Gastroesophageal sphincter (tissue), 4 donors: ENCODE results near the gene MEGF11. TPM values are rescaled to one million over a fixed set of nuclear protein-coding genes. Genes with fewer than 3 reads are reported as not detected.

Experiments used
- ATAC-seq: fragments of 150-250 bp; one replicate; pipeline ENCODE4 v1.9.1; 2016; ENCODE audit warnings: mild to moderate bottlenecking, moderate library complexity
- H3K27ac ChIP-seq, 4 donors: fragments of 200-600 bp; sonication (generic) in 3 of 4; 1 replicate in 3 of 4; 2 replicates in 1 of 4; pipeline ENCODE4 v1.5.1; 2016 to 2019
- H3K27me3 ChIP-seq: fragments of 200-600 bp; sonication (generic); one replicate; pipeline ENCODE4 v1.5.1; 2019
- H3K36me3 ChIP-seq, 2 donors: fragments of 200-600 bp; sonication (generic); one replicate each; pipeline ENCODE4 v1.5.1; 2019; ENCODE audit warnings: control low read depth in 1 of 2
- H3K4me1 ChIP-seq, 3 donors: fragments of 200-600 bp; sonication (generic); 1 replicate in 2 of 3; 2 replicates in 1 of 3; pipeline ENCODE4 v1.5.1; 2016 to 2019; ENCODE audit warnings: control low read depth in 2 of 3
- H3K4me3 ChIP-seq, 2 donors: fragments of 200-600 bp; sonication (generic); one replicate each; pipeline ENCODE4 v1.5.1; 2019; ENCODE audit warnings: mild to moderate bottlenecking in 1 of 2, moderate library complexity in 1 of 2
- H3K9me3 ChIP-seq, 3 donors: fragments of 200-600 bp; sonication (generic); one replicate each; pipeline ENCODE4 v1.5.1; 2017 to 2019; ENCODE audit warnings: control low read depth in 2 of 3
- EP300 ChIP-seq: sonication (generic); formaldehyde crosslinking; IDR thresholded peaks from one replicate; pipeline ENCODE4 v1.6.1; 2017; ENCODE audit warnings: antibody characterized with exemption, mild to moderate bottlenecking
- POLR2A ChIP-seq, 2 donors: fragments of 450-650 bp; IDR thresholded peaks; one replicate each; pipeline ENCODE4 v1.6.1; 2017; ENCODE audit warnings: antibody characterized with exemption in 2 of 2, mild to moderate bottlenecking in 2 of 2, moderate library complexity in 1 of 2
- POLR2AphosphoS5 ChIP-seq: sonication (generic); formaldehyde crosslinking; IDR thresholded peaks from one replicate; pipeline ENCODE4 v1.6.1; 2017; ENCODE audit warnings: antibody characterized with exemption
- WGBS, 2 donors: methylation state at CpG; one replicate each; pipeline ENCODE4 v1.1.5; 2018; ENCODE audit warnings: low coverage in 1 of 2; 5-methylcytosine and 5-hydroxymethylcytosine counted together
- total RNA-seq, 4 donors: library from RNA; depleted of rRNA; stranded (reverse); fragments of >200 nt; gene quantifications; one replicate each; pipeline ENCODE4 v1.1.0, GENCODE V29; 2016
- TF ChIP-seq, protein P1 (sequence below), 4 experiments: fragments of 200-600 bp in 2 of 4; fragments of 450-650 bp in 2 of 4; sonication (generic) in 1 of 4; IDR thresholded peaks; one replicate each; pipeline ENCODE4 v1.5.1; 2017 to 2019; ENCODE audit warnings: antibody characterized with exemption in 4 of 4, mild to moderate bottlenecking in 2 of 4, moderate library complexity in 2 of 4

The MEGF11 gene
- total RNA-seq, 4 donors from 2014 or later = 0.08 TPM; not detected in 3

DNA sequence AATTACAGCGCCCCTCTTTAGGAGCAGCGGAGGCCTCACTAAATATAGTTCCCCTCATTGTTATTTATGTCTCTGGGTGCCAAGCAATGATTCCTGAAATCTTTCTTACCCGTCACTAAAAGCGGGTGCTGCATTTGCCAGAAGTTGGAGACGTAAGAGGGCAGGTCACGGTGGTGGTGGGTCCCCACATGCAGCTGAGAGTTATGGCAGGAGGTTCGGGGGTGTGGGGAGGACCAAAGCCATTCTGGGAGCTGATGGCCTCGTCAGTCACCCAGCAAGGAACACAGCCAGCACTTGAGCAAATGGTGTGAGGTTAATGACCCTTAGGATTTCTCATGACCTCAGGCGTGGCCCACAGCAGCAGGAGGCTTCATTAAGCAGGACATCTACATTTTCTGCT, 255.1 kb downstream of the MEGF11 start:
- Histone ChIP-seq H3K27me3 (peaks cover 85% of the 10 kb centered on the region), H3K27ac (no peak overlapping the region), H3K4me1 (no peaks in the 10 kb centered on the region), H3K9me3 (no peaks in the 10 kb centered on the region), H3K4me3 (no peak overlapping the region), H3K36me3 (no peaks in the 10 kb centered on the region)
- no peak for ATAC-seq
- 17% methylated on average over 1 of the region's 9 CpGs; no CpG with 5 or more reads in 1 of the 2 donors for WGBS, 2 donors
- TF ChIP-seq POLR2AphosphoS5 (no peak), POLR2A (IDR thresholded peaks at IDR 0.05) (no peak), EP300 (no peak)
- TF ChIP-seq, protein P1, sequence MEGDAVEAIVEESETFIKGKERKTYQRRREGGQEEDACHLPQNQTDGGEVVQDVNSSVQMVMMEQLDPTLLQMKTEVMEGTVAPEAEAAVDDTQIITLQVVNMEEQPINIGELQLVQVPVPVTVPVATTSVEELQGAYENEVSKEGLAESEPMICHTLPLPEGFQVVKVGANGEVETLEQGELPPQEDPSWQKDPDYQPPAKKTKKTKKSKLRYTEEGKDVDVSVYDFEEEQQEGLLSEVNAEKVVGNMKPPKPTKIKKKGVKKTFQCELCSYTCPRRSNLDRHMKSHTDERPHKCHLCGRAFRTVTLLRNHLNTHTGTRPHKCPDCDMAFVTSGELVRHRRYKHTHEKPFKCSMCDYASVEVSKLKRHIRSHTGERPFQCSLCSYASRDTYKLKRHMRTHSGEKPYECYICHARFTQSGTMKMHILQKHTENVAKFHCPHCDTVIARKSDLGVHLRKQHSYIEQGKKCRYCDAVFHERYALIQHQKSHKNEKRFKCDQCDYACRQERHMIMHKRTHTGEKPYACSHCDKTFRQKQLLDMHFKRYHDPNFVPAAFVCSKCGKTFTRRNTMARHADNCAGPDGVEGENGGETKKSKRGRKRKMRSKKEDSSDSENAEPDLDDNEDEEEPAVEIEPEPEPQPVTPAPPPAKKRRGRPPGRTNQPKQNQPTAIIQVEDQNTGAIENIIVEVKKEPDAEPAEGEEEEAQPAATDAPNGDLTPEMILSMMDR (IDR thresholded peaks at IDR 0.05) = no peak

DNA sequence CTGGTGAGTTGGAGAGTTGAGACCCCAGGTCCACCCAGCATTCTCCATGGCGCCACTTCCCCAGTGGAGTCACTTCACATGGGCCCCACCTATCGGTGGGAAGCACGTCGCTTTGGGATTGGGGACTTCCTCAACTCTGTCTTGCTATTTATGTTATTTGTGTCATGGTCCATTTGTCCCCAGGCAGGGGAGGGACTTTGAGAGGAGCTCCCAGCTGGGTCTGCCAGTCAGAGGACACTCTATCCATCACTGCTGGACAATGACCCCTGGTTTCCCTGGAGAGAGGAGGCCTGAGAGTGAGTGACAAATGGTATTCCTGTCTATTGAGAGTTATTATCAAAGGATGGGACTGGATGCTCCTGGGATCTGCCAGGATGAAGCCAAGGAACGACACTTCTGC, 256.6 kb downstream of the MEGF11 start:
- Histone ChIP-seq H3K9me3 (no peaks in the 10 kb centered on the region), H3K4me3 (no peak overlapping the region), H3K4me1 (no peaks in the 10 kb centered on the region), H3K27ac (no peak overlapping the region), H3K27me3 (peaks cover 85% of the 10 kb centered on the region), H3K36me3 (no peaks in the 10 kb centered on the region)
- 0% methylated on average over 1 of the region's 5 CpGs for WGBS, 2 donors
- TF ChIP-seq EP300 = no peak
- TF ChIP-seq, protein P1 (IDR thresholded peaks at IDR 0.05) = no peak
- no peak for TF ChIP-seq POLR2A (IDR thresholded peaks at IDR 0.05)
- no peak for TF ChIP-seq POLR2AphosphoS5
- no peak for ATAC-seq

DNA sequence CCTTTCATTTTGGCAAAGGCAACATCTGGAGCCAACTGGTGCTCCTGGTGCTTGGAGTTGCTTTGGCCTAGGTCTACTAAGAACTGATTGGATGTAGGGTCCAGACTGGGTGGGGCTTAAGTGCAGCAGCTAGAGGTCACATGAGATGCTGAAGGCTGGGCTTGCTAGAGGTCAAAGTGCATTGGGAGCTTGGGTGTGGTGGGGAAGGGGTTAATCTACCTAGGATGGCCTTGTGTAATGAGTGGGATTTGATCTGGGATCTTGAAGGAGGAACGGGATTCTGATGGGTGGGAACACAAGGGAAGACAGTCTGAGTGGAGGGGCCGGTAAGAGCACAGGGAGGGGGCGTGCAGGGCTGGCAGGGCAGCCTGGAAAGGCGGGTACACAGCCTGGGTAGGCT, 258.7 kb downstream of the MEGF11 start:
- no peak for ATAC-seq
- Histone ChIP-seq H3K27me3 (peaks cover 91% of the 10 kb centered on the region), H3K4me1 (no peaks in the 10 kb centered on the region), H3K4me3 (no peak overlapping the region), H3K9me3 (no peaks in the 10 kb centered on the region), H3K27ac (no peak overlapping the region), H3K36me3 (no peaks in the 10 kb centered on the region)
- TF ChIP-seq POLR2A (IDR thresholded peaks at IDR 0.05) = no peak
- no peak for TF ChIP-seq EP300
- TF ChIP-seq, protein P1 (IDR thresholded peaks at IDR 0.05) = no peak
- no peak for TF ChIP-seq POLR2AphosphoS5
- WGBS, 2 donors = 38 to 72% methylated on average over 2 to 4 of the region's 4 CpGs

DNA sequence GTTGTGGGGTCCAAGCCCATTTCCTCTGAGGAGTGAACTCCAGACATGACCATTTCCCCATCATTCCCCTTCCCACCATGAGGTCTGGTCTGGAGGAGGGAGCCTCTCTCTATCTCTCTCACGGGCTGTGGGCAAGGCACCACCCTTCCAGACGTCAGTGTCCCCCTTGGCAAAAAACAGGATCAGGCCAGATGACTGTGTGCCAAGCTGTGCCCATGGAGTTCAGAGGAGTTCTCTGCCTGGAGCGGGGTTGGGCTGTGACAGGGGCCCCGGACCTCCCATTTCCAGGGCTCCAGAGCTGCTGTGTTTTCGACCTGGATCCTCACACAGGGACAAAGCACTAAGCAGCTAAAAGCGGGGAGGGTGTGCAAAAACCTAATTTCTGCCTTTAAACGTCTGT, 259.8 kb downstream of the MEGF11 start:
- Histone ChIP-seq H3K4me1 (no peaks in the 10 kb centered on the region), H3K4me3 (no peak overlapping the region), H3K36me3 (no peaks in the 10 kb centered on the region), H3K9me3 (no peaks in the 10 kb centered on the region), H3K27ac (no peak overlapping the region), H3K27me3 (peaks cover 97% of the 10 kb centered on the region)
- ATAC-seq = no peak
- TF ChIP-seq, protein P1 (IDR thresholded peaks at IDR 0.05) = no peak
- TF ChIP-seq POLR2A (IDR thresholded peaks at IDR 0.05) = no peak
- no peak for TF ChIP-seq EP300
- no peak for TF ChIP-seq POLR2AphosphoS5
- 54 to 60% methylated on average over 2 to 3 of the region's 7 CpGs for WGBS, 2 donors

DNA sequence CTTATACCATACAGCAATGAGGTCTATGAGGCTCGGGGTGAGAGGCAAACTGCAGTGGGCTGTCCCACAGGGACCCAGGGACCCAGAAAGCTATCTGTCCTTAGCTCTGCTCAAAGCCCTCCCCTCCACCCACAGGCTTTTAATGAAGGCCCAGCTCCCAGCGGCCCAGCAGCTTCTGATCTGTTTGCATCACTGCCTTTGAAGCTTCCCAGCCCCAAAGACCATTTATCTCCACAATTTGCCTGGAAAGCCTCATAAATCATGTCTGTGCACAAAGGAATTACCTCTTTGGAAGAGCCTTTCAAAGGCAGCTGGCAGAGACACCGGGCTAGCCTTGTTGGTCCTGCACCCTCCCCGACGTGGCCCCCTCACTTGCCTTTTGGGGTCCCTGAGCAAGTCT, 260.3 kb downstream of the MEGF11 start:
- no peak for TF ChIP-seq EP300
- TF ChIP-seq POLR2A (IDR thresholded peaks at IDR 0.05) = no peak
- TF ChIP-seq, protein P1 (IDR thresholded peaks at IDR 0.05) = no peak
- TF ChIP-seq POLR2AphosphoS5 = no peak
- no peaks in the 10 kb centered on the region for H3K9me3 ChIP-seq
- WGBS, 2 donors = 10% methylated on average over 2 of the region's 5 CpGs

More for the DNA sequence above, 260.3 kb downstream of the MEGF11 start:
- peaks cover 97% of the 10 kb centered on the region for H3K27me3 ChIP-seq
- no peak overlapping the region for H3K4me3 ChIP-seq
- H3K27ac ChIP-seq = no peak overlapping the region
- H3K4me1 ChIP-seq = no peaks in the 10 kb centered on the region
- ATAC-seq = no peak
- H3K36me3 ChIP-seq = no peaks in the 10 kb centered on the region
